ENCODE data around the gene AP2S1. TPM values are rescaled to one million over a fixed set of nuclear protein-coding genes. Genes with fewer than 3 reads are reported as not detected.

The AP2S1 gene
- total and polyA plus RNA-seq, 2 of the 8 experiments (the other 6 are each of a cell fraction or from before 2014, with no cell fraction given): 195 to 211 TPM

GRCh38 chr19:46856062-46857022, 5.7 kb upstream of the AP2S1 start:
- Histone ChIP-seq H4K5ac (ENCODE audit: insufficient read length, low read depth, low read length) (peak overlapping the region; percentile 40), H3K9ac (replicated peaks in 1 of 4; ENCODE audit: extremely low read depth in 1 of 4, low read depth in 3 of 4, low read length in 3 of 4) (no peak overlapping the region), H3K79me1 (ENCODE audit: low read depth, low read length) (no peaks in the 10 kb centered on the region), H4K91ac (replicated peaks; ENCODE audit: insufficient read length, low read length) (peak overlapping the region; percentile 7), H2BK120ac (replicated peaks; ENCODE audit: low read depth, low read length) (peak overlapping the region; percentile 69), H3K27me3 (replicated peaks in 1 of 4; ENCODE audit: control insufficient read depth in 3 of 4, extremely low read depth in 1 of 4, insufficient read depth in 3 of 4, low read length in 3 of 4) (peaks cover 0 to 4% (median 2%) of the 10 kb centered on the region in 4 experiments; a peak in 2 of 7 replicates), H2BK5ac (ENCODE audit: low read depth, low read length) (peak overlapping the region; percentile 77; the same call in 1 of the 2 replicates), H3K4me1 (replicated peaks in 1 of 4; ENCODE audit: control insufficient read depth in 3 of 4, insufficient read depth in 4 of 4, low read length in 3 of 4) (peaks cover 0 to 4% (median 2%) of the 10 kb centered on the region in 4 experiments; a peak in 2 of 7 replicates), H2BK12ac (ENCODE audit: low read depth, low read length) (peak overlapping the region; percentile 93), H3K79me2 (ENCODE audit: control insufficient read depth in 1 of 2, insufficient read depth in 2 of 2, low read length in 2 of 2) (peaks cover under 1 to 4% of the 10 kb centered on the region in 2 experiments; a peak in 3 of 4 replicates), H3K36me3 (ENCODE audit: control insufficient read depth in 2 of 4, insufficient read depth in 4 of 4, low read length in 3 of 4) (no peaks in the 10 kb centered on the region), H3K9me3 (ENCODE audit: insufficient read depth in 2 of 2, low read depth in 1 of 2, low read length in 1 of 2) (no peaks in the 10 kb centered on the region), H3K18ac (ENCODE audit: extremely low read depth, low read length) (peak overlapping the region; percentile 78; the same call in 1 of the 2 replicates), H3K23me2 (ENCODE audit: low read depth, low read length) (peaks cover 6% of the 10 kb centered on the region), H2AFZ (ENCODE audit: low read length) (no peak overlapping the region), H3K14ac (ENCODE audit: insufficient read length) (no peak overlapping the region), H3K56ac (replicated peaks; ENCODE audit: insufficient read length, low read depth, low read length) (no peak overlapping the region), H3K4ac (replicated peaks; ENCODE audit: insufficient read length, low read depth, low read length) (peak overlapping the region; percentile 89), H2AK5ac (ENCODE audit: low read depth, low read length) (no peak overlapping the region; the same call in 1 of the 2 replicates), H3K4me3 (ENCODE audit: extremely low read depth in 1 of 4, insufficient read depth in 2 of 4, low read depth in 3 of 4, low read length in 4 of 4) (peak overlapping the region in 3 of 4 experiments; percentile 3 to 37 (median 27); a peak in 3 of 8 replicates), H2BK20ac (ENCODE audit: low read length) (0 out of 2 replicates have a peak overlapping the region, but pooled peaks have one; percentile 80), H3K27ac (ENCODE audit: low read depth, low read length) (peak overlapping the region; percentile 34; the same call in 1 of the 2 replicates), H3K23ac (ENCODE audit: insufficient read length) (no peak overlapping the region), H3K4me2 (ENCODE audit: insufficient read depth in 1 of 2, low read depth in 2 of 2, low read length in 2 of 2) (peak overlapping the region; percentile 0 to 41; a peak in 3 of 4 replicates), H4K20me1 (replicated peaks in 1 of 2; ENCODE audit: control insufficient read depth in 1 of 2, insufficient read depth in 2 of 2, low read length in 2 of 2) (no peaks in the 10 kb centered on the region), H2BK15ac (ENCODE audit: low read length) (peak overlapping the region; percentile 61), H4K8ac (ENCODE audit: extremely low read depth, insufficient read depth, low read length) (peak overlapping the region; percentile 93)
- ChIA-PET CTCF (ENCODE audit: partially characterized antibody) (interaction anchor here (0.5 to 2.6 kb wide), 14 partner anchors 10 to 163 kb away, joined by 3 to 17 read pairs (median 4); no protein-coding TSS in a partner anchor), POLR2A (ENCODE audit: partially characterized antibody) (interaction anchor here (0.6 to 1.4 kb wide), 7 partner anchors 10 to 257 kb away, joined by 3 to 5 read pairs (median 3); partner anchors contain the start of genes SLC1A5 and ZC3H4)
- WGBS, 2 experiments (ENCODE audit: extremely low coverage in 1 of 2, insufficient coverage in 1 of 2, insufficient read length in 1 of 2, insufficient replicate concordance in 2 of 2, low coverage in 1 of 2, low lambda C conversion rate in 2 of 2, missing lambda C conversion rate in 1 of 2): 43% methylated on average over 41 of the region's 41 CpGs; no CpG with 5 or more reads in 1 of the 2 experiments
- peak; percentile 77 for FAIRE-seq
- DNase-seq (ENCODE audit: low read depth in 1 of 2, low spot score in 2 of 2): peak; percentile 72 to 91
- TF ChIP-seq FOSL1 (IDR thresholded peaks at IDR 0.05; ENCODE audit: insufficient read depth, low read depth, low read length) (no peak), RXRA (IDR thresholded peaks at IDR 0.05; ENCODE audit: insufficient read depth, low read depth, low read length) (no peak), GTF2F1 (IDR thresholded peaks at IDR 0.05; ENCODE audit: borderline replicate concordance, low read depth, low read length) (no peak), BRCA1 (IDR thresholded peaks at IDR 0.05; ENCODE audit: low read depth, low read length) (no peak), POU5F1 (IDR thresholded peaks at IDR 0.05; ENCODE audit: low read depth, low read length) (no peak), CBX8 (IDR thresholded peaks at IDR 0.05; ENCODE audit: borderline replicate concordance, low read depth, low read length) (no peak), RBBP5 (IDR thresholded peaks at IDR 0.05; ENCODE audit: borderline replicate concordance, low read depth, low read length) (no peak), MAX (IDR thresholded peaks at IDR 0.05) (peak; percentile 56), EP300 (IDR thresholded peaks at IDR 0.05; ENCODE audit: borderline replicate concordance in 1 of 2, low read depth in 2 of 2, low read length in 2 of 2) (0 out of 3 replicates have a peak, but pooled peaks of 1 of the 2 experiments have one; percentile 23)

All from H1 (cell line).